ENCODE data around the gene PCDHGA6. TPM values are rescaled to one million over a fixed set of nuclear protein-coding genes. Genes with fewer than 3 reads are reported as not detected.
A peak's percentile ranks its signal among the peaks of the same experiment; 100 is the strongest.

Gene PCDHGA6
- total RNA-seq, 1 donor from 2014 or later = 1.4 TPM

- Mint-ChIP-seq H3K27me3 (ENCODE audit: insufficient read depth, low read depth) (peaks cover 17% of the 10 kb centered on the region), H3K27ac (no peak overlapping the region), H3K9me3 (peaks cover 87% of the 10 kb centered on the region), H3K4me3 (no peak overlapping the region), H3K36me3 (peaks cover 78% of the 10 kb centered on the region), H3K4me1 (peaks cover 4% of the 10 kb centered on the region)
- no peak overlapping the region for H3K27ac ChIP-seq
- H3K4me3 ChIP-seq = peak overlapping the region; percentile 38
- H3K4me2 ChIP-seq = peak overlapping the region; percentile 36
- no peak for DNase-seq (ENCODE audit: low spot score)
- no peak for TF ChIP-seq EZH2phosphoT487 (IDR thresholded peaks at IDR 0.05)
- no peak for TF ChIP-seq EZH2 (IDR thresholded peaks at IDR 0.05)
- TF ChIP-seq, protein P1, sequence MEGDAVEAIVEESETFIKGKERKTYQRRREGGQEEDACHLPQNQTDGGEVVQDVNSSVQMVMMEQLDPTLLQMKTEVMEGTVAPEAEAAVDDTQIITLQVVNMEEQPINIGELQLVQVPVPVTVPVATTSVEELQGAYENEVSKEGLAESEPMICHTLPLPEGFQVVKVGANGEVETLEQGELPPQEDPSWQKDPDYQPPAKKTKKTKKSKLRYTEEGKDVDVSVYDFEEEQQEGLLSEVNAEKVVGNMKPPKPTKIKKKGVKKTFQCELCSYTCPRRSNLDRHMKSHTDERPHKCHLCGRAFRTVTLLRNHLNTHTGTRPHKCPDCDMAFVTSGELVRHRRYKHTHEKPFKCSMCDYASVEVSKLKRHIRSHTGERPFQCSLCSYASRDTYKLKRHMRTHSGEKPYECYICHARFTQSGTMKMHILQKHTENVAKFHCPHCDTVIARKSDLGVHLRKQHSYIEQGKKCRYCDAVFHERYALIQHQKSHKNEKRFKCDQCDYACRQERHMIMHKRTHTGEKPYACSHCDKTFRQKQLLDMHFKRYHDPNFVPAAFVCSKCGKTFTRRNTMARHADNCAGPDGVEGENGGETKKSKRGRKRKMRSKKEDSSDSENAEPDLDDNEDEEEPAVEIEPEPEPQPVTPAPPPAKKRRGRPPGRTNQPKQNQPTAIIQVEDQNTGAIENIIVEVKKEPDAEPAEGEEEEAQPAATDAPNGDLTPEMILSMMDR (IDR thresholded peaks at IDR 0.05) = no peak
- no peaks in the 10 kb centered on the region for H3K27me3 ChIP-seq
- peaks cover 80% of the 10 kb centered on the region for H3K9me3 ChIP-seq (ENCODE audit: low read depth)
- H2AFZ ChIP-seq (replicated peaks) = no peak overlapping the region
- peaks cover 16% of the 10 kb centered on the region for H3K79me2 ChIP-seq (ENCODE audit: low read depth)
- H3K4me1 ChIP-seq = no peaks in the 10 kb centered on the region
- H3K36me3 ChIP-seq = peaks cover 56% of the 10 kb centered on the region
- H3K9ac ChIP-seq = no peak overlapping the region
- peaks cover 44% of the 10 kb centered on the region for H3F3A ChIP-seq (ENCODE audit: low read depth)
- H4K20me1 ChIP-seq (ENCODE audit: low read depth) = no peaks in the 10 kb centered on the region
Measured at GRCh38 chr5:141421489-141421855, 47.8 kb downstream of the PCDHGA6 start.

DNA sequence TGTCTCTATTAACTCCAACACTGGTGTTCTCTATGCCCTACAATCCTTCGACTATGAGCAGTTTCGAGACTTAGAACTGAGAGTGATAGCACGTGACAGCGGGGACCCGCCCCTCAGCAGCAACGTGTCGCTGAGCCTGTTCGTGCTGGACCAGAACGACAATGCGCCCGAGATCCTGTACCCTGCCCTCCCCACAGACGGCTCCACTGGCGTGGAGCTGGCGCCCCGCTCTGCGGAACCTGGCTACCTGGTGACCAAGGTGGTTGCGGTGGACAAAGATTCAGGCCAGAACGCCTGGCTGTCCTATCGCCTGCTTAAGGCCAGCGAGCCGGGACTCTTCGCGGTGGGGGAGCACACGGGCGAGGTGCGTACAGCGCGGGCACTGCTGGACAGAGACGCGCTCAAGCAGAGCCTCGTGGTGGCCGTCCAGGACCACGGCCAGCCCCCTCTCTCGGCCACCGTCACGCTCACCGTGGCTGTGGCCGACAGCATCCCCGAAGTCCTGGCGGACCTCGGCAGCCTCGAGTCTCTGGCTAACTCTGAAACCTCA, 49.1 kb downstream of the PCDHGA6 start:
- H3K79me2 ChIP-seq (ENCODE audit: low read depth) = peaks cover 16% of the 10 kb centered on the region
- peaks cover 16% of the 10 kb centered on the region for H3K27me3 Mint-ChIP-seq (ENCODE audit: insufficient read depth, low read depth)
- peaks cover 34% of the 10 kb centered on the region for H3F3A ChIP-seq (ENCODE audit: low read depth)
- no peak overlapping the region for H3K9ac ChIP-seq
- no peaks in the 10 kb centered on the region for H3K27me3 ChIP-seq
- peaks cover 4% of the 10 kb centered on the region for H3K4me1 Mint-ChIP-seq
- H3K9me3 Mint-ChIP-seq = peaks cover 87% of the 10 kb centered on the region
- H3K4me1 ChIP-seq = no peaks in the 10 kb centered on the region
- TF ChIP-seq, protein P1 (IDR thresholded peaks at IDR 0.05) = no peak
- no peak for TF ChIP-seq EZH2 (IDR thresholded peaks at IDR 0.05)
- TF ChIP-seq EZH2phosphoT487 (IDR thresholded peaks at IDR 0.05) = no peak
- H3K9me3 ChIP-seq (ENCODE audit: low read depth) = peaks cover 84% of the 10 kb centered on the region
- no peak overlapping the region for H3K4me3 ChIP-seq
- H3K36me3 Mint-ChIP-seq = peaks cover 80% of the 10 kb centered on the region
- H3K4me3 Mint-ChIP-seq = no peak overlapping the region
- no peak for DNase-seq (ENCODE audit: low spot score)
- H3K27ac ChIP-seq = no peak overlapping the region
- no peak overlapping the region for H3K27ac Mint-ChIP-seq
- H3K4me2 ChIP-seq = no peak overlapping the region
- H4K20me1 ChIP-seq (ENCODE audit: low read depth) = no peaks in the 10 kb centered on the region
- peaks cover 57% of the 10 kb centered on the region for H3K36me3 ChIP-seq
- no peak overlapping the region for H2AFZ ChIP-seq (replicated peaks)

DNA sequence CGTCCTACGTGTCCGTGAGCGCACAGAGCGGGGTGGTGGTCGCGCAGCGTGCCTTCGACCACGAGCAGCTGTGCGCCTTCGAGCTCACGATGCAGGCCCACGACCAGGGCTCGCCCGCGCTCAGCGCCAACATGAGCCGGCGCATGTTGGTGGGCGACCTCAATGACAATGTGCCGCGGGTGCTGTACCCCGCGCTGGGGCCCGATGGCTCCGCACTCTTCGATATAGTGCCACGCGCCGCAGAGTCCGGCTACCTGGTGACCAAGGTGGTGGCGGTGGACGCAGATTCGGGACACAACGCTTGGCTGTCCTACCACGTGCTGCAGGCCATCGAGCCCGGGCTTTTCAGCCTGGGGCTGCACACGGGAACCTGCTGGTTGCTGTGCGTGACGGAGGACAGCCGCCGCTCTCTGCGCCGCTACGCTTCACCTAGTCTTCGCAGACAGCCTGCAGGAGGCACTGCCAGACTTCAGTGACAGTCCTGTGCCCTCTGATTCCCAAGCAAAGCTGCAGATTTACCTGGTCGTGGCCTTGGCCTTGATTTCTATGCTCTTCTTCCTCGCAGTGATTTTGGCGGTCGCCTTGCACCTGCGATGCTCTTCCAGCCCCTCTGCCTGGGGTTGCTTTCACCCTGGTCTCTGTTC, 54.2 kb downstream of the PCDHGA6 start:
- Histone ChIP-seq H3K4me2 (no peak overlapping the region), H3F3A (ENCODE audit: low read depth) (peaks cover 17% of the 10 kb centered on the region), H3K9ac (no peak overlapping the region), H3K36me3 (peaks cover 47% of the 10 kb centered on the region), H3K79me2 (ENCODE audit: low read depth) (peaks cover 9% of the 10 kb centered on the region), H4K20me1 (ENCODE audit: low read depth) (no peaks in the 10 kb centered on the region), H3K4me1 (no peaks in the 10 kb centered on the region), H3K4me3 (no peak overlapping the region), H2AFZ (replicated peaks) (no peak overlapping the region), H3K9me3 (ENCODE audit: low read depth) (peaks cover 64% of the 10 kb centered on the region), H3K27ac (no peak overlapping the region), H3K27me3 (no peaks in the 10 kb centered on the region)
- H3K27me3 Mint-ChIP-seq (ENCODE audit: insufficient read depth, low read depth) = peaks cover 15% of the 10 kb centered on the region
- no peak overlapping the region for H3K4me3 Mint-ChIP-seq
- peaks cover 73% of the 10 kb centered on the region for H3K36me3 Mint-ChIP-seq
- no peak overlapping the region for H3K27ac Mint-ChIP-seq
- H3K4me1 Mint-ChIP-seq = no peaks in the 10 kb centered on the region
- TF ChIP-seq EZH2 (IDR thresholded peaks at IDR 0.05) (no peak), EZH2phosphoT487 (IDR thresholded peaks at IDR 0.05) (no peak)
- TF ChIP-seq, protein P1 (IDR thresholded peaks at IDR 0.05) = no peak
- no peak for DNase-seq (ENCODE audit: low spot score)
- H3K9me3 Mint-ChIP-seq = peaks cover 81% of the 10 kb centered on the region

Other genes with a start within 250 kb of the PCDHGA6 start
- 11.9 and 15.2 TPM in 2 replicates for gene PCDHB5, start 238.7 kb upstream of the PCDHGA6 start, total RNA-seq (ENCODE audit: low replicate concordance)
- 0.90 and 1.5 TPM in 2 replicates for gene PCDHB6, start 223.8 kb upstream of the PCDHGA6 start, total RNA-seq (ENCODE audit: low replicate concordance)
- 0.21 and 0.90 TPM in 2 replicates for gene PCDHB7, start 201.2 kb upstream of the PCDHGA6 start, total RNA-seq (ENCODE audit: low replicate concordance)
- gene PCDHB8, start 196.1 kb upstream of the PCDHGA6 start, total RNA-seq (ENCODE audit: low replicate concordance) = 0.31 TPM in 1 of 2 replicates, not detected in the other
- gene PCDHB16, start 191.5 kb upstream of the PCDHGA6 start, total RNA-seq (ENCODE audit: low replicate concordance) = 4.0 and 4.5 TPM in 2 replicates
- gene PCDHB9, start 186.7 kb upstream of the PCDHGA6 start, total RNA-seq (ENCODE audit: low replicate concordance) = 3.1 and 4.6 TPM in 2 replicates
- 9.3 and 10.4 TPM in 2 replicates for gene PCDHB10, start 181.5 kb upstream of the PCDHGA6 start, total RNA-seq (ENCODE audit: low replicate concordance)
- gene PCDHB11, start 174.3 kb upstream of the PCDHGA6 start, total RNA-seq (ENCODE audit: low replicate concordance) = 3.8 and 4.0 TPM in 2 replicates
- gene PCDHB12, start 165.2 kb upstream of the PCDHGA6 start, total RNA-seq (ENCODE audit: low replicate concordance) = 3.0 and 3.8 TPM in 2 replicates
- 2.4 and 3.0 TPM in 2 replicates for gene PCDHB13, start 160.0 kb upstream of the PCDHGA6 start, total RNA-seq (ENCODE audit: low replicate concordance)
- gene PCDHB14, start 150.5 kb upstream of the PCDHGA6 start, total RNA-seq (ENCODE audit: low replicate concordance) = 7.2 and 7.4 TPM in 2 replicates
- 7.8 and 9.4 TPM in 2 replicates for gene PCDHB15, start 128.5 kb upstream of the PCDHGA6 start, total RNA-seq (ENCODE audit: low replicate concordance)
- gene SLC25A2, start 69.8 kb upstream of the PCDHGA6 start, total RNA-seq (ENCODE audit: low replicate concordance) = 0.22 and 0.96 TPM in 2 replicates
- gene TAF7, start 53.1 kb upstream of the PCDHGA6 start, total RNA-seq (ENCODE audit: low replicate concordance) = 121 and 157 TPM in 2 replicates
- gene PCDHGA1, start 43.4 kb upstream of the PCDHGA6 start, total RNA-seq (ENCODE audit: low replicate concordance) = 1.0 and 1.5 TPM in 2 replicates
- gene PCDHGA2, start 35.1 kb upstream of the PCDHGA6 start, total RNA-seq (ENCODE audit: low replicate concordance) = 0.37 and 0.71 TPM in 2 replicates
- 0.34 and 0.54 TPM in 2 replicates for gene PCDHGA3, start 30.1 kb upstream of the PCDHGA6 start, total RNA-seq (ENCODE audit: low replicate concordance)
- gene PCDHGB1, start 23.8 kb upstream of the PCDHGA6 start, total RNA-seq (ENCODE audit: low replicate concordance) = 3.6 and 4.3 TPM in 2 replicates
- 2.3 and 2.4 TPM in 2 replicates for gene PCDHGA4, start 18.9 kb upstream of the PCDHGA6 start, total RNA-seq (ENCODE audit: low replicate concordance)
- gene PCDHGB2, start 13.9 kb upstream of the PCDHGA6 start, total RNA-seq (ENCODE audit: low replicate concordance) = 2.1 and 2.2 TPM in 2 replicates
- gene PCDHGA5, start 9.7 kb upstream of the PCDHGA6 start, total RNA-seq (ENCODE audit: low replicate concordance) = 0.71 and 1.3 TPM in 2 replicates
- gene PCDHGB3, start 3.6 kb upstream of the PCDHGA6 start, total RNA-seq (ENCODE audit: low replicate concordance) = 0.74 and 0.95 TPM in 2 replicates
- gene PCDHGA7, start 8.9 kb downstream of the PCDHGA6 start, total RNA-seq (ENCODE audit: low replicate concordance) = 0.81 and 1.1 TPM in 2 replicates
- gene PCDHGB4, start 13.8 kb downstream of the PCDHGA6 start, total RNA-seq (ENCODE audit: low replicate concordance) = 10.4 and 14.9 TPM in 2 replicates
- gene PCDHGA8, start 18.7 kb downstream of the PCDHGA6 start, total RNA-seq (ENCODE audit: low replicate concordance) = 2.3 and 3.3 TPM in 2 replicates
- gene PCDHGB5, start 24.1 kb downstream of the PCDHGA6 start, total RNA-seq (ENCODE audit: low replicate concordance) = 2.0 and 3.7 TPM in 2 replicates
- gene PCDHGA9, start 28.9 kb downstream of the PCDHGA6 start, total RNA-seq (ENCODE audit: low replicate concordance) = 0.97 and 2.2 TPM in 2 replicates
- gene PCDHGB6, start 34.1 kb downstream of the PCDHGA6 start, total RNA-seq (ENCODE audit: low replicate concordance) = 13.2 and 22.1 TPM in 2 replicates
- gene PCDHGA10, start 39.1 kb downstream of the PCDHGA6 start, total RNA-seq (ENCODE audit: low replicate concordance) = 4.2 and 4.7 TPM in 2 replicates
- gene PCDHGB7, start 43.8 kb downstream of the PCDHGA6 start, total RNA-seq (ENCODE audit: low replicate concordance) = 21.1 and 23.9 TPM in 2 replicates
- gene PCDHGA11, start 47.2 kb downstream of the PCDHGA6 start, total RNA-seq (ENCODE audit: low replicate concordance) = 9.5 and 13.3 TPM in 2 replicates
- 0.79 and 2.2 TPM in 2 replicates for gene PCDHGA12, start 56.6 kb downstream of the PCDHGA6 start, total RNA-seq (ENCODE audit: low replicate concordance)
- gene PCDHGC3, start 102.1 kb downstream of the PCDHGA6 start, total RNA-seq (ENCODE audit: low replicate concordance) = 14.7 and 17.2 TPM in 2 replicates
- 5.0 and 10.4 TPM in 2 replicates for gene PCDHGC4, start 111.1 kb downstream of the PCDHGA6 start, total RNA-seq (ENCODE audit: low replicate concordance)
- 0.43 and 1.3 TPM in 2 replicates for gene PCDHGC5, start 115.2 kb downstream of the PCDHGA6 start, total RNA-seq (ENCODE audit: low replicate concordance)
- 20.4 and 30.8 TPM in 2 replicates for gene DIAPH1, start 245.1 kb downstream of the PCDHGA6 start, total RNA-seq (ENCODE audit: low replicate concordance)

Data from neural progenitor cell (in vitro differentiated cells).